PC-3 (cell line): ENCODE measurements around the gene SLFN13. TPM values are rescaled to one million over a fixed set of nuclear protein-coding genes. Genes with fewer than 3 reads are reported as not detected.

Experiments used
- ATAC-seq: fragments of 200-7000 bp; cut with Tn5 transposase; 2 replicates; pipeline ENCODE4 v1.9.1; 2020; ENCODE audit warnings: mild to moderate bottlenecking, moderate library complexity
- BruUV-seq: library from RNA; stranded (reverse); fragments of 400-500 nt; replicated peaks from 2 replicates; lab custom pipeline; 2021; lab: Mats Ljungman, UMichigan
- CTCF ChIA-PET: fragments of 300-600 bp; sonication (Branson Sonifier 250); formaldehyde crosslinking; loops from one replicate; lab custom pipeline; 2022; ENCODE audit warnings: antibody characterized with exemption; lab: Charles Lee
- POLR2A ChIA-PET: fragments of 300-600 bp; sonication (Branson Sonifier 250); formaldehyde crosslinking; loops from one replicate; lab custom pipeline; 2022; ENCODE audit warnings: antibody characterized with exemption; ENCODE audit not compliant: unreplicated experiment; lab: Charles Lee
- DNase-seq: peaks from one replicate; pipeline ENCODE4 v3.0.0-alpha.2; 2015
- H2AFZ ChIP-seq: fragments of 300-600 bp; sonication (generic); 2 replicates; pipeline ENCODE4 v1.6.0; 2016; ENCODE audit warnings: antibody characterized with exemption, low read length
- H3F3A ChIP-seq: fragments of 300-600 bp; sonication (generic); one replicate; pipeline ENCODE4 v1.6.0; 2017; ENCODE audit warnings: antibody characterized with exemption, low read length, control low read depth, mild to moderate bottlenecking; ENCODE audit not compliant: unreplicated experiment
- H3K27ac ChIP-seq: fragments of 300-600 bp; sonication (generic); 2 replicates; pipeline ENCODE4 v1.5.1; 2016; ENCODE audit warnings: mild to moderate bottlenecking, low read length
- H3K27me3 ChIP-seq: fragments of 300-600 bp; sonication (generic); 2 replicates; pipeline ENCODE4 v1.6.1; 2016; ENCODE audit warnings: low read length, mixed read lengths
- H3K36me3 ChIP-seq: fragments of 300-600 bp; sonication (generic); 2 replicates; pipeline ENCODE4 v1.6.1; 2016; ENCODE audit warnings: low read depth, mixed run types, low read length, mixed read lengths
- H3K4me1 ChIP-seq: fragments of 300-600 bp; sonication (generic); 2 replicates; pipeline ENCODE4 v1.5.1; 2016; ENCODE audit warnings: low read length; ENCODE audit not compliant: insufficient read depth
- H3K4me2 ChIP-seq: fragments of 300-600 bp; sonication (generic); 2 replicates; pipeline ENCODE4 v1.6.0; 2016; ENCODE audit warnings: low read length
- H3K4me3 ChIP-seq: fragments of 300-600 bp; sonication (generic); 2 replicates; pipeline ENCODE4 v1.5.1; 2016; ENCODE audit warnings: mild to moderate bottlenecking, low read length, mixed read lengths
- H3K79me2 ChIP-seq: fragments of 300-600 bp; sonication (generic); 2 replicates; pipeline ENCODE4 v1.6.1; 2017; ENCODE audit warnings: low read length, mixed read lengths
- H3K9ac ChIP-seq: fragments of 300-600 bp; sonication (generic); 2 replicates; pipeline ENCODE4 v1.6.0; 2016; ENCODE audit warnings: mild to moderate bottlenecking, low read length
- H3K9me2 ChIP-seq: fragments of 300-600 bp; sonication (generic); replicated peaks from 2 replicates; pipeline ENCODE4 v1.6.1; 2016; ENCODE audit warnings: mixed run types, low read length, mixed read lengths
- H3K9me3 ChIP-seq: fragments of 300-600 bp; sonication (generic); 2 replicates; pipeline ENCODE4 v1.6.1; 2016; ENCODE audit warnings: low read length, mixed read lengths
- H4K20me1 ChIP-seq: fragments of 300-600 bp; sonication (generic); 2 replicates; pipeline ENCODE4 v1.6.1; 2016; ENCODE audit warnings: low read length, mixed read lengths
- EZH2 ChIP-seq: fragments of 300-600 bp; sonication (generic); IDR thresholded peaks from one replicate; pipeline ENCODE4 v1.6.1; 2017; ENCODE audit warnings: antibody characterized with exemption, mild to moderate bottlenecking, low read length; ENCODE audit not compliant: unreplicated experiment
- EZH2phosphoT487 ChIP-seq: fragments of 300-600 bp; sonication (generic); IDR thresholded peaks from 2 replicates; pipeline ENCODE4 v1.6.1; 2018; ENCODE audit warnings: mild to moderate bottlenecking, antibody characterized with exemption, low read length, borderline replicate concordance
- intact Hi-C: fragments of 100-400 bp; cut with micrococcal nuclease; formaldehyde crosslinking; loops from 2 replicates; pipeline ENCODE4 v1.9.0; 2023
- total RNA-seq: library from RNA; depleted of rRNA; stranded (reverse); fragments of >200 nt; gene quantifications from 2 replicates; pipeline ENCODE4 v1.2.3, GENCODE V29; 2014
- TF ChIP-seq, protein P1 (sequence below): fragments of 300-600 bp; sonication (generic); conservative IDR thresholded peaks from 2 replicates; pipeline ENCODE4 v1.5.1; 2017; ENCODE audit warnings: antibody characterized with exemption, low read depth, mild to moderate bottlenecking, low read length

Gene SLFN13
- total RNA-seq, 1 experiment from 2014 or later: 8.2 TPM

- H3K36me3 ChIP-seq: no peaks in the 10 kb centered on the region
- ChIA-PET CTCF (no interaction called here), POLR2A (no interaction called here)
- H3K9ac ChIP-seq: no peak overlapping the region
- no TSS peak for BruUV-seq
- H3K4me2 ChIP-seq: no peak overlapping the region
- ATAC-seq (no peak), DNase-seq (no peak)
- no peak overlapping the region for H2AFZ ChIP-seq
- H3K9me2 ChIP-seq: no peaks in the 10 kb centered on the region
- H4K20me1 ChIP-seq: no peaks in the 10 kb centered on the region
- TF ChIP-seq, protein P1, sequence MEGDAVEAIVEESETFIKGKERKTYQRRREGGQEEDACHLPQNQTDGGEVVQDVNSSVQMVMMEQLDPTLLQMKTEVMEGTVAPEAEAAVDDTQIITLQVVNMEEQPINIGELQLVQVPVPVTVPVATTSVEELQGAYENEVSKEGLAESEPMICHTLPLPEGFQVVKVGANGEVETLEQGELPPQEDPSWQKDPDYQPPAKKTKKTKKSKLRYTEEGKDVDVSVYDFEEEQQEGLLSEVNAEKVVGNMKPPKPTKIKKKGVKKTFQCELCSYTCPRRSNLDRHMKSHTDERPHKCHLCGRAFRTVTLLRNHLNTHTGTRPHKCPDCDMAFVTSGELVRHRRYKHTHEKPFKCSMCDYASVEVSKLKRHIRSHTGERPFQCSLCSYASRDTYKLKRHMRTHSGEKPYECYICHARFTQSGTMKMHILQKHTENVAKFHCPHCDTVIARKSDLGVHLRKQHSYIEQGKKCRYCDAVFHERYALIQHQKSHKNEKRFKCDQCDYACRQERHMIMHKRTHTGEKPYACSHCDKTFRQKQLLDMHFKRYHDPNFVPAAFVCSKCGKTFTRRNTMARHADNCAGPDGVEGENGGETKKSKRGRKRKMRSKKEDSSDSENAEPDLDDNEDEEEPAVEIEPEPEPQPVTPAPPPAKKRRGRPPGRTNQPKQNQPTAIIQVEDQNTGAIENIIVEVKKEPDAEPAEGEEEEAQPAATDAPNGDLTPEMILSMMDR: no peak
- no peak for TF ChIP-seq EZH2phosphoT487
- TF ChIP-seq EZH2: no peak
- H3K4me3 ChIP-seq: no peak overlapping the region
- H3K27ac ChIP-seq: no peak overlapping the region
- H3K4me1 ChIP-seq: no peaks in the 10 kb centered on the region
- no peaks in the 10 kb centered on the region for H3F3A ChIP-seq
- intact Hi-C loops: no loop called here
- no peaks in the 10 kb centered on the region for H3K9me3 ChIP-seq
- H3K79me2 ChIP-seq: no peaks in the 10 kb centered on the region
- H3K27me3 ChIP-seq: peaks cover 80% of the 10 kb centered on the region
These were observed 42.9 kb upstream of the SLFN13 start for GRCh38 chr17:35491417-35491816.

DNA sequence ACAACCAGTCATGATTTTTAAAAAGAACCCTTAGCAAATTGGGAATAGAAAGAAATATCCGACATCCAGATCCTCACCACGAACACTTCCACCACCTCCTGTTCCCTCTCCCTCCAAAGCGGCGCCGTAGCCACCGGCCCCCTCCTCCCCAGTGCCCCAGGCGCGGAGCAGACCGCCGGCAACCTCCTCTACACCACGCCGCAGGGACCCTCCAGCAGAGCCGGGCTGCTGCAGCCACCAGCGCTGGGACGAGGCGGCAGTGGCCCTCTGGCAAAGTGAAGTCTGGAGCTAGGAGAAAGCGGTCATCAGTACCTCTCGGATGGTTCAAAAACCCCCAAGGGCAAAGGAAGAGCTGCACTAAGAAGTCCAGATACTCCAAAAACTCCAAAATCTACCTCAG, 41.4 kb upstream of the SLFN13 start:
- TF ChIP-seq, protein P1: no peak
- Histone ChIP-seq H3K27me3 (peaks cover 71% of the 10 kb centered on the region), H3K79me2 (no peaks in the 10 kb centered on the region), H3K4me1 (no peaks in the 10 kb centered on the region), H4K20me1 (no peaks in the 10 kb centered on the region), H3K27ac (no peak overlapping the region), H3K36me3 (no peaks in the 10 kb centered on the region), H3K9me3 (no peaks in the 10 kb centered on the region), H3K9me2 (no peaks in the 10 kb centered on the region), H3K4me2 (no peak overlapping the region), H3K4me3 (no peak overlapping the region), H3F3A (no peaks in the 10 kb centered on the region), H2AFZ (no peak overlapping the region), H3K9ac (no peak overlapping the region)
- ChIA-PET CTCF (no interaction called here), POLR2A (no interaction called here)
- intact Hi-C loops: no loop called here
- ATAC-seq (no peak), DNase-seq (no peak)
- no TSS peak for BruUV-seq

GRCh38 chr17:35488991-35489390, 40.4 kb upstream of the SLFN13 start:
- ATAC-seq (no peak), DNase-seq (no peak)
- no peaks in the 10 kb centered on the region for H3K36me3 ChIP-seq
- no peak overlapping the region for H3K4me2 ChIP-seq
- H3K4me3 ChIP-seq: no peak overlapping the region
- H3F3A ChIP-seq: no peaks in the 10 kb centered on the region
- H3K27ac ChIP-seq: no peak overlapping the region
- H3K9ac ChIP-seq: no peak overlapping the region
- ChIA-PET POLR2A (no interaction called here), CTCF (no interaction called here)
- H3K27me3 ChIP-seq: peaks cover 67% of the 10 kb centered on the region
- H2AFZ ChIP-seq: no peak overlapping the region
- no peaks in the 10 kb centered on the region for H3K4me1 ChIP-seq
- H3K9me2 ChIP-seq: no peaks in the 10 kb centered on the region
- TF ChIP-seq, protein P1: no peak
- TF ChIP-seq EZH2phosphoT487: no peak
- TF ChIP-seq EZH2: no peak
- BruUV-seq: no TSS peak
- H3K9me3 ChIP-seq: no peaks in the 10 kb centered on the region
- intact Hi-C loops: no loop called here
- no peaks in the 10 kb centered on the region for H4K20me1 ChIP-seq
- H3K79me2 ChIP-seq: no peaks in the 10 kb centered on the region
